ENCODE data around the gene HVCN1.

Gene HVCN1

DNA sequence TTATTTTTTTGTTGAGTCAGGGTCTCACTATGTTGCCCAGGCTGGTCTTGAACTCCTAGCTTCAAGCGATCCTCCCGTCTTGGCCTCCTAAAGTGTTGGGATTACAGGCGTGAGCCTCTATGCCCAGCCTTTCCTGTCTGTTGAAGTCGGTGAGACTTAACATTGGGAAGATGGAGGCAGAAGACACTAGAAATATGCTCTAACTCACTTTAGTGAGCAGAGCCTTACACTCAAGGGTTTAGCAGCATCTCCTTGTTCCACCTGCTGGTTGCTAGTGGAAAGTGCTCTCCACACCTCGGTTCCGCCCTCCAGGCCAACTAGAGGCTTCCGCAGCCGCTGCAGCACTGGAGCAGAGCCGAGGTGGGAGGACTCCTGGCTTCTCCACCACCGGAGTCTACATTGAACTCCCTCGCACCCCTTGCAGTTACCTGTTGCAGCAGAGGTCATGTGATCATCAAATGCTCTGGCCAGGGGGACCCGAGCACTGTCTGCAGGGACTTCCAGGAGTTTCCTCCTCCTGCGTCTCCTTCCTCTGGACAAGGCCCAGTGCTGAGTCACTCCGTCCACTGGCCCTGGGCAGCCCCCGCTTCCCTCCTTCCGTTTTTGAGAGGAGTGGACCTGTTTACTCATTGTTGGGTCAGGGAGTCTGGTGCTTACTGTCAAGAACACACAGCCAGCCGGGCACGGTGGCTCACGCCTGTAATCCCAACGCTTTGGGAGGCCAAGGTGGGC is 9.4 kb upstream of the HVCN1 start:
- FAIRE-seq, result no peak

DNA sequence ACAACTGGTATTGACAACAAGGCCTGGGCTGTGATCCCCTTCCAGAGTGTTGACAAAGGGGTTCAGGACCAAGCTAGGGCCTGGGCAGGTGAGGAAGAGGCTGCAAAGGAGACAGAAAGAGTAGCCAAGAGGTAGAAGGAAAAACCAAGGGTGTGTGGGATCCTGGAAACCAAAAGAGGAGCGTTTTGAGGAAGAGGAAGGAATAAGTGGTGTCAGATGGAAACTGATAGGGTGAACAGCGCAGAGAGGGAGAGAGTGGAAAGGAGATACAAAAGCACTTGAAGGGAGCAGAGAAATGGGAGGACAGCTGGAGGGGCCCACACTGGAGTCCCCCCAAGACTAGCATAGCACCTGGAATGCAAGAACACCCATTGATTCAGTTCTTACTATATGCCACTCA is 8.3 kb upstream of the HVCN1 start:
- no peak for FAIRE-seq

GRCh38 chr12:110696283-110696682 is 7.4 kb upstream of the HVCN1 start:
- FAIRE-seq, result no peak

GRCh38 chr12:110694330-110694901 is 5.5 kb upstream of the HVCN1 start:
- FAIRE-seq, result no peak

DNA sequence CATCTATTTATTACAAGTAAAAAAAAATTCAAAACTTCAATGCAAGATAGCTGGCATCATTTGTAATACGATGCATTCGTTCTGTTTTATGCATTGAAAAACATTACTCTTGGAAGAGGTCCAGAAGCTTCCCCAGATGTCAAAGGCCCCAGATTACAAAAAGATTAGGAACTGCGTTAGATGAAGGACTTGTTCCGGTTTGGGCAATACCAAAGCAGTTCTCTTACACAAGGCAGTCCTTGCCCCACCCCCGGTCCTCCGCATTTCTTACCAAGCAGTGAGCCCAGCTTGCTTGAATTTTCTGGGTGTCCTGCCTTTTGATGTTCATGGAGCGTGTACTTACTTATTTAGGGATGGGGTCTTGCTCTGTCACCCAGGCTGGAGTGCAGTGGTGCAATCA is 4.8 kb upstream of the HVCN1 start:
- FAIRE-seq, result no peak

DNA sequence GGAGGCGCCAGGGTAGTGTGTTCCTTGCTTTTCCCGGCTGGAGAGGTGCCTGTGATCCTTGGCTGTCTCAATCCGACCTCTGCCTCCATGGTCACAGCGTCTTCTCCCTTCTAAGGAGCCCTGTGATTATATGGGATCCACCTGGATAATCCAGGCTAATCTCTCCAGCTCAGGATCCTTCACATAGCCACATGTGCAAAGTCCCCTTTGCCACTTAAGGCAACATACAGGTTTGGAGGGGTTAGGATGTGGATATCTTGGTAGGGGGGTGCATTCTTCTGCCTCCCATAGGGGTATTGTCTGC is 1.2 kb upstream of the HVCN1 start:
- no peak for FAIRE-seq

DNA sequence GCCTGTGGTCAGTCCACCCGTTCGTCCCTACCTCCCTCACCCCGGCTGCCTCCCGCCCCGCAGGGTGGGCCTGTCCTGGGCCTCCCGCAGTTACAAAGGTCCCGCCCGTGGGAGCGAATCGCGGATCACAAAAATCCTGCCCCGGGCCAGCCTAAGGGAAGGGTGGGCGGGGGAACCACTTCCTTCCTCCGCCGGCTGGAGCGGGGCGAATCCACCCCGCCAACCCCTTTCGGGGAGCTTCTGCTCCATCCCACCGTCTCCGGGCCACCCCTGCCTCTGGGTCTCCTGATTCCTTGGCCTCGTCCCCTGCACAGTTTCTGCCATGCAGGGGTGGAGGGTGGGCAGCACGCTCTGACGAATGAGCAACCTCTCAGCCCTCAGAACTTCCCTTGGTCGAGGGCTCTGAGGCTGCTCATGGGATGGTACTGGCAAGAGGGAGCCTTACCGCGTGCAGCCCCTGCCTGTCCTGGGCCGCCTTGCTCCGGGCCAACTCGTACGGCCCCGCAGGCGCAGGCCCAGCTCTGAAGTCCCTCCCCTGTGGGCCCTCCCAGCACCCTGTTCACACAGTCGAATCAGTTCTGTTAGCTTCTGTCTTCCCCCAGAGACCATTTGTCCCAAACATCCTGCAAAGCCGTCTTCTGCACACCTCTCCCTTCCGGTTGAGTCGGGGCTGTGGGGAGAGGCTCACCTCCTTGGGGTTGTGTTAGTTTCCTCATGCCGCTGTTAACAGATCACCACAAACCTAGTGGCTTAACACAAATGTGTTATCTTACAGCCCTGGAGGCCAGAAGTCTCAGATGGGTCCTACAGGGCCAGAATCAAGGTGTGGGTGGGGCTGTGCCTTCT is 589 bp upstream of the HVCN1 start:
- FAIRE-seq, result no peak

DNA sequence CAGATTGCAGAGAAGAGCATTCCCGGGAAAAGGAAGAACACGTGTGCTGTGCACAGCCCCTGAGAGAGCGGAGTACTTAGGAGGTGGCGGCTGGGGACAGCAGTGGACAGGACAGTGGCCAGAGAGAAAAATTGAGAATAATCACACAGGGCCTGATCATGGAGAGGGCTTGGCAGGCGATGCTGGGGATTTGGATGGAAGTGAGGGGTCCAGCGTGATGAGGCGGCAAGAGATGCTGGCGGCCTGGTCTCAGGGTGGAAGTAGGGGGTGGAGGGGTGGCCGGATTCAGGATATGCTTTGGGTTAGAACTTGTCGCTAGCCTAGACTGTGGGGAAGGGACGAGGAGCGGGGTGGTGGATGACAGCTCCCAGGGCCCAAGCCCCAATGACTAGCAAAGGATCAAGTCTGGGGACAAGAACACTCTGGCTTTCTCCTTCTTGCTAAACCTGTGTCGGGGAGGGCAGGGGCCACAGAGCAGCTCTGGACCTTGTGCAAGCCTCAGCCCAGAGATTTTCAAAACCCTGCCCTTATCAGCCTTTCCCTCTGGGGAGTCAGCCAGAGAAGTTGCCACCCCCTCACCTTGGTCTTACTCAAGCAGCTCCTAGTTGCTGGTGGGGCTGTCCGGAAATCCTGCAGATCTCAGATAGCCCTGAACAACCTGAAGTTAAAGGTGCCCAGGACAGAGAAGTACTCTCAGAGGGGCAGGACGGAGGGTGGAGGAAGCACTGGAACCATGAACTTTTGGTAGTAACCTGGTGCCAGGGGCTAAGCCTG is 1.3 kb downstream of the HVCN1 start:
- no peak for FAIRE-seq

GRCh38 chr12:110686294-110686903 is 2.5 kb downstream of the HVCN1 start:
- no peak for FAIRE-seq

GRCh38 chr12:110684312-110684836 is 4.5 kb downstream of the HVCN1 start:
- FAIRE-seq, result no peak

DNA sequence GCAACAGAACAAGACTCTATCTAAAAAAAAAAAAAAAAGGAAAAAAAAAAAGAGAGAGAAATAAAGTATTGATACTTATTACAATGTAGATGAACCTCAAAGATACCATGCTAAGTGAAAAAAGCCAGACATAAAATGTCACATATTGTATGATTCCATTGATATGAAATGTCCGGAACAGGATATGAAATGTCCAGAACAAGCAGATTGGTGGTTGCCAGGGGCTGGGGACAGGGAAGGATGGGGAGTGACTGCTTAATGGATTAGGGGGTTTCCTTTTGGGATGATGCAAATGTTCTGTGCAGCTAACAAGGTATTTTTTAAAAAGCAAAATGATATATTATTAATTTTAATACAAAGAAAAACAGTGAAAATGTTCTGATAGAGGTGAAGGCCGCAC is 5.0 kb downstream of the HVCN1 start:
- FAIRE-seq, result no peak

- FAIRE-seq, result no peak
Observed at GRCh38 chr12:110680032-110680431, 8.9 kb downstream of the HVCN1 start.

DNA sequence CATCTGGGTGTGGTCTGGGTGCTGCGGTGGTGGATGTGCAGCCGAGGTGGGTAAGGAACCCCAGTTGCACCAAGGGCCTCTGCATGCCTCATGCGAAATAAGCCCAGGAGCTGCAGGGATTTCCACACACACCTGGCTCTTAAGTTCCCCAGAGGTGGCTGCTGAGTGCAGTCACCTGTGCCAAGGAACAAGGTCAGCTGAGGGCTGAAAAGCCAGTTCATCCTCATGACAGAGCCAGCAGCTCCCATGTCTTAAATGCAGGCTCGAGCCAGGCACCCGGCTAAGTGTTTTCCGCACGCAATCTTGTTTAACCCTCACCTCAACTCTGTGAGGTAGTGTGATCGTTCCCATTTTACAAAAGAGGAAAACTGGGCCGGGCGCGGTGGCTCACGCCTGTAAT is 9.7 kb downstream of the HVCN1 start:
- no peak for FAIRE-seq

GRCh38 chr12:110677982-110678381 is 10.9 kb downstream of the HVCN1 start:
- FAIRE-seq, result no peak

- no peak for FAIRE-seq
Observed at GRCh38 chr12:110677206-110677911, 11.6 kb downstream of the HVCN1 start.

GRCh38 chr12:110676171-110676570 is 12.7 kb downstream of the HVCN1 start:
- FAIRE-seq, result no peak

DNA sequence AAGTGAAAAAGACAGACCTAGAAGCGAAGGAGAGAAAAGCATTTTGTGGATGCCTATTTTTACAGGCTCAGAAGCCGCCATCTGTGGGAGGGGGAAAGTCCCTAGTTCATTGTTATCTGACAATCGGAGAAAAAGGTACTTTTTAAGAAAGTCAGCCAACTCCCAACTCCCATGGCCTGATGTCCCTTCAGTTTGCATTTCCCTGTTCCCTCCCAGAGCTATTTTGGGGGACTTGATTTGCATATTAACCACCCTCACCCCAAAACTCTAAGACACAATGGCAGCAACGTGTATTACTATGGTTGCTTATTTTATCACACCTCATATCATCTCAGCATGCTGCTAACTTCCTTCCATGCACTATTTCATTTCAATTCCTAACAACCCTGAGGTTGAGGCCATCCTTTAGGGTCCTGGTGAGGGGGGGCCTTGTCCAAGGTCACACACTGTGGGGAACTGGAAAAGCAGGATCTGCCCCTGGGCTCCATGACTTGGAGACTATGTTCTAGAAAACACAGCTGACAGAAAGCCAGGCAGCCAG is 18.7 kb downstream of the HVCN1 start:
- FAIRE-seq, result no peak

DNA sequence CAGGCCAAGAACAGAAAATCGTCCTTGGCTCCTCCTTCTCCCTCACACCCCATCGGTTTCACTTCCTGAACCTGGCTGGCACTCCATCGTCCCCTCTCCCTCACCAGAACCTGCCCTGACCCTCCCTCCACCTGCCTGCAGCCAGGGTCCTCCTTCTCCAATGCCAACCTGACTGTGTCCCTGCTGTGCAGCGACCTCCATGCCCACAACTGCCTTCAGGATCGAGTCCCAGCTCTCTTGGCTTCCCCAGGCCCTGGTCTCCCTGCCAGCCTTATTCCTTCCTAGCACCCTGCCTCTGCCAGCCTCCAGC is 19.8 kb downstream of the HVCN1 start:
- FAIRE-seq, result no peak

- FAIRE-seq, result no peak
Observed at GRCh38 chr12:110668480-110669192, 20.3 kb downstream of the HVCN1 start.

DNA sequence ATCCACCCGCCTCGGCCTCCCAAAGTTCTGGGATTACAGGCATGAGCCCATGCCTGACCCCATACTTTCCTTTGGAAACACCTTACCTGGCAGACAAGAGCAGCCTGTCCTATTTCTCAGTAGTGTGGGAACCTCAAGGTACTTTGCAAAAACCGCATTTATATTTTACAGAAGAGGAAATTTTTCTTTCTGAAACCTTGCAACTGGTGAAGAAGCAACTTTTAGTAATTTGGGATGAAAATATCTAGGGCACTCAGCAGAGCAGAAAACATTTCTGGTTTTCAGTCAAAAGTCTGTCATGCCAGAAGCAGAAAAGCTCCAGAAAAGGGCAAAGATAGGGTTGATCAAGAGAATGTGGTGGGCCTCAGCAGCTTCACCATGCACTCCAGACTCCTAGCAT is 21.2 kb downstream of the HVCN1 start:
- no peak for FAIRE-seq

- FAIRE-seq, result no peak
Observed at GRCh38 chr12:110666892-110667291, 22.0 kb downstream of the HVCN1 start.
